Suppressor macrophage treated with lipopolysaccharide for 4 hours (primary cell): Measurements from ENCODE around the gene SPACA4.

Experiments
- DNase-seq: peaks from one replicate; pipeline ENCODE4 v3.0.0-alpha.2; 2020

SPACA4 gene

GRCh38 chr19:48598996-48599700 lies 7.4 kb upstream of the SPACA4 start:
- no peak for DNase-seq

GRCh38 chr19:48600679-48601417 lies 5.7 kb upstream of the SPACA4 start:
- DNase-seq, result no peak

- DNase-seq, result no peak
Measured at GRCh38 chr19:48603001-48603400, 3.5 kb upstream of the SPACA4 start.

- DNase-seq, result no peak
Measured at GRCh38 chr19:48603449-48603848, 3.1 kb upstream of the SPACA4 start.

- DNase-seq, result no peak
Measured at GRCh38 chr19:48603850-48604249, 2.7 kb upstream of the SPACA4 start.

- no peak for DNase-seq
Measured at GRCh38 chr19:48607359-48607755, 815 bp downstream of the SPACA4 start.

GRCh38 chr19:48608798-48609263 lies 2.3 kb downstream of the SPACA4 start:
- peak; percentile 71 for DNase-seq

- no peak for DNase-seq
Measured at GRCh38 chr19:48609571-48610108, 3.1 kb downstream of the SPACA4 start.

- no peak for DNase-seq
Measured at GRCh38 chr19:48611872-48612271, 5.3 kb downstream of the SPACA4 start.

GRCh38 chr19:48613024-48613851 lies 6.7 kb downstream of the SPACA4 start:
- no peak for DNase-seq

GRCh38 chr19:48613852-48614435 lies 7.4 kb downstream of the SPACA4 start:
- no peak for DNase-seq

GRCh38 chr19:48614436-48615230 lies 8.1 kb downstream of the SPACA4 start, which contains the start of gene FAM83E:
TSS of gene FAM83E (minus strand) at chr19:48615076. CDS start at chr19:48613372, 1,704 bp downstream.
- no peak for DNase-seq

GRCh38 chr19:48615231-48616040 lies 8.9 kb downstream of the SPACA4 start:
- DNase-seq, result no peak

GRCh38 chr19:48616041-48616436 lies 9.5 kb downstream of the SPACA4 start:
- no peak for DNase-seq

GRCh38 chr19:48616491-48617056 lies 10.0 kb downstream of the SPACA4 start:
- no peak for DNase-seq

- no peak for DNase-seq
Measured at GRCh38 chr19:48617146-48617937, 10.8 kb downstream of the SPACA4 start.

- DNase-seq, result no peak
Measured at GRCh38 chr19:48618278-48618915, 11.9 kb downstream of the SPACA4 start.

- peak; percentile 99 for DNase-seq
Measured at GRCh38 chr19:48618916-48619691, 12.6 kb downstream of the SPACA4 start, which contains the start of the genes RPL18 and SPHK2. TSS of gene RPL18 (minus strand) at chr19:48619178. CDS start at chr19:48619143, 35 bp downstream. TSS of gene SPHK2 (plus strand) at chr19:48619506. CDS start at chr19:48620515, 1,009 bp downstream.
